Measurements from ENCODE around the gene STX10.
"Not testable (repeated sequence)": the region's sequence is repeated elsewhere in the genome, so short reads cannot be mapped to it uniquely, and the experiment has no call there.

Gene STX10

DNA sequence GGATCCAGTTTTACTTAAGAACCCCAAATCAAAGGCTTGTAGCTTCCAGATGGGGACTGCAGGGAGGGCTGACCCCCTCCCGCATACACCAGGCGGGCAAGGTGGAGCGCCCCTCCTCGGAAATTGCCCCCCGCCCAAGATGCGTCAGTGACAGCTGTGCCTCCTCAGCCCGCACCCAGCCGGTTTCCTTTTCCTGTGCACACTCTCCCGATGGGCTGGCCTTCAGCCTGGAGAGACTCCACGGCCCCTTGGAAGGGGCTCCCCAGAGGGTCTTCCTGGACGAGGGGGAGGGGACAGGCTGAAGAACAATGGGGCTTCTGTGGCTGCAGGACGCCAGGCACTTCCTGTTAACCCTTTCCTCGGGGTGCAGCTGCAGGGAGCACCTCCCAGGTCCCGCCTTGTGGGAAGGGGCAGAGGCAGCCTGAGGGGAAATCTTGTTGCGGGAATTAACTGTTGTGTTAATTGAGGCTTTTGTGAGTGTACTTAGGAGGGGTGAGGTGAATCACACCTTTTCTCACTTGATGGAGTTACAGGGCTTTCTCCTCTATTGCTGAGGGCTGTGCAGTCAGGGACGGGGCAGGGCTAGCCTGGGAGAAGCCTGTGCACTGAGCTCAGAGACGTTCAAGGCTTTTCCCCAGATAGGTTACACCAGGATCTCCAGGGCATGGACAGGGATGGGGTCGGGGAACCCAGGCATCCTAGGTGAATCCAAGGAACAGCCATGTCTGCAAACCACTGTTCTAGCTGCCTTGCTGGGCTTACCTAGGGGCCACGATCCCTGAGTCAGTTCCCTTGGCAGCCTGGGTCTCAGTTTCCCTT lies 14.4 kb upstream of the STX10 start:
- DNase-seq: peak; percentile 15

DNA sequence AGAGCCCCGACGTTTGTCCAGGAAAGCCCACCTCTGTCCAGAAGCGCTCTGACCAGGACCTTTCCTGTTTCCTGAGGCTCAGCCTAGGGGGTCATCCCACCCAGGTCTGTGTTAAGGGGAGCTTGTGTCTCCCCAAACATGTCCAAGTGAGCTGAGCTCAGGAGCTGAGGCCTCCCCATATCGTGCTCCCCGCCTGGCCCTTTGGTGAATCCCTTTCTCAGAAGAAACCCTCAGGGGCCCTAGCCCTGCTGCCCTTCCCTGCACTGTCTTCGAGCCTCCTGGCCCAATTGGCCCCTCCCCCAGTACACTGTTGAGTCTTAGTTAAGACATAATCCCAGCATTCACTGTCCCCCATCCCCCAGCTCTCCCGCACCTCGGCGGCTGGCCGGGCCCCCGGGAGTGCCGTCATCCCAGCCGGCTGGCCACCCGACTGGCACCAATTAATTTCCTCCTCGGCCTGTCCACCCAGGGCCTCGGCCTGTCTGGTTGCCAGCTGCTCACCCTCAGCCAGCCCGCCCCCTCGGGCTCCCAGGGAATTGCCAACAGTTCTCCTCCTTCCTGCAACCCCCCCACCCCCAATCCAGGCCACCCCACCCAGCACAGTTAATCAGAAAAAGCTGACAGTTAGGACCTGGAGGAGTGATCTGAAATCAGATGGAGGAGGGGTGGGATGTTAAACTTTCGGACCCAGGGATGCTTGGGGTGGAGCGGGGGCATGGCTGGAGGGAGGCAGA lies 13.6 kb upstream of the STX10 start:
- peak; percentile 9 for DNase-seq

DNA sequence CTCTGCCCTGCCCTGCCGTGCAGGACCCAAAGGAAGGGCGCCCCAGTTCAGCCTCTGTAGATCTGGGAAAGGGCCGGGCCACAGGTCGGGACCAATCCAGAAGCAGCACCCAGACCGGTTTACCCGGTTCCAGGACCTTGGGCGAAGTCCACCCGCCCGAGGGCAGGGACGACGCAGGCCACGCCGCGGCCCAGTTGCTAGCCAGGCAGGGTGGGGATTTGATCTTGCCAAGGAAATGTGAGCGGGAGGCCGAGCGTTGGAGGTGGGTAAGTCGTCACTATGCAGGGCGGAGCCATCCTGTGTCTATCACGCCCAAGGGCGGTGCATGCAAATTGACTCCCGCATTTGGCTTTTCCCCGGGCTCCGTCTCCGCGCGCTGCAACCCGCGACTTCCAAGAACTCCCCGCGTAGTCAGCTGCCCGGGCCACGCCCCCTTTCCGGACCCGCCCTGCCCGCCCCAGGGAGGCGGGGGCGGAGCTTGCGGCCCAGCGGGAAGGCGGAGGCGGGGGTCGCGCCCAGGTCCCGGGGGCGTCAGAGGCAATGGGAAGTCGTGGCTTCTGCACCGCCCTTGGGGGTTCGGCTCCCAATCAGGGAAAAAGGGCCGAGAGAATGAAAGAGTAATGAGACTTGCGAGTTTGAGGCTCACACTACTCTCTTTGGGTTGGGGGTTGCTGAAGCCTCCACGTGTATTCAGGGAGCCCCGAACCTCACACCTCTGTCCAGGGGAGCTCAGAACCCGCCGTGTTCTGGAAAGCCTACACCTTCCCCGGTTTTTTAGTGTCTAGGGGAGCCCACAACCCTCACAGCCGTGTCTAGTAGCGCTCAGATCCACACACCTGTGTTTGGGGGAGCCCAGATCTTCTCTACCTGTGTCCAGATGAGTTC lies 12.8 kb upstream of the STX10 start:
- peak; percentile 70 for DNase-seq

DNA sequence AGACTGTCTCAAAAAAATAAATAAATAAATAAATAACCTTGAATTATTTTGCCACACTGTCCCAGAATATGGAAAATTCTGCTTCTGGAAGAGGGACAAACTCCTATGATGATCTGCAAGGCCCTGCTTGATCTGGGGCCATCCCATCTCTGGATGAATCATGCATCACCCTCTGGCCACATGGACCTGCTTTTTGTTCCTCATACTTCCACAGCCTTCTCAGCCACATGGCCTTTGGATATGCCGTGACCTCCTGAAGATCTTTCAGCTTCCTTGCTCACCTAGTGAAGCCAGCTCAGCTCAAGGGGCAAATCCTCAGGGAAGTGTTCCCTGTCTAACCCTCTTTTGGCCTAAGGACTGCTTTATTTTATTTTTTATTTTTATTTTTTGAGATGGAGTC lies 10.4 kb upstream of the STX10 start:
- no peak for DNase-seq

DNA sequence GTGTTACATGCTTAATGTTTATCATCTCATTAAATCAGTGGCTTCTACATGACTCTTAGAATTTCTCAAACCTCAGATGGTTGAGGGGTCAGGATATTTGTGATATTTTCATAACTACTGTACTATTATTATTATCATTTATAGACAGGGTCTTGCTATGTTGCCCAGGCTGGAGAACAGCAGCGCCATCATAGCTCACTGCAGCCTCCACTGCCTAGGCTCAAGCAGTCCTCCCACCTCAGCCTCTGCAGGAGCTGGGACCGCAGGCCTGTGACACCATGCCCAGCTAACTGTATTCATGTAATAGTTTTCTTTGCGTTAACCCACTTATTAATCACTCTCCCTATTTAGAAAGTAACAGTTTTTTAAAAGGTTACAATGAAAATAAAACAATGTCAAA lies 9.5 kb upstream of the STX10 start:
- no peak for DNase-seq

DNA sequence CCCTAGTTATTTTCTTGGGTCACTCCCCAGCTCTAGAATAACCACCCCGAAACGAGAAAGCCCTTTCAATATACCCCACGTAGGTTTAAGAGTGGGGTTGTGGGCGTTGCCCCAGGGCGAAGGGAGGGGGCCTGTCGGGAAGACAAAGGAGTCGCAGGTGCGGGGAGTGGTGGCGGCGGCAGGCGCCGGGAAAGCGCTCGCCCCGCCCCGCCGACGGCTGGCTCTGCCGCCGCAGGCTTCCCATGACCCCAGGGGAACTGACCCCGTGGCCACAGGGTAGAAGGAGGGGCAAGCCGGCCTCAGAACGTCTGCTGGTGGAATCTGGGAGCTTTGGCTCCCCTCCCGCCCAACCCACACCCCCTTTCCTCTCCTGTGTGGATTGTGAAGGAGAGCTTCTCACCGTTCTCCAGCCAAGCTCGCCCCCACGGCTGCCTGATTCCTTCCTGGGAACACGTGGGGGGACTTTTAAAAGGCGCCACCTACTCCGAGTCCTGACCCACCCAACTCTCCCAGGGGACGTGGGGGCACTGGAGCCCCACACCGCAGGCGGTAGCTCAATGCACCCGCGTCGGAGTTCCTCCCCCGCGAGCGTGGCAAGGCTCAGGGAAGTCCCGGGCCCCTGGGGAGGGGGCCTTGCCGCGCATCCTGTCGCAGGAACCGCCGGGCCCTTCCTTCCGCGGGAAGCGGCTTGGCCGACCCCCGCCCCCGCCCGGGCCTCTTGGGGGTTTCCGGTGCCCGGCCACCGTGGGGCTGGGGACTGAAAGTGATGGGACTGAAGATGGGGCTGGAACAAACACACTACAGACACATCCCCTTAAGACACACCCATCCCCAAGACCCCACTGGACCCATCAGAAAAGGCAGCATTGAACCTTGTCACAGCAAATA lies 5.5 kb upstream of the STX10 start:
- peak; percentile 57 for DNase-seq

DNA sequence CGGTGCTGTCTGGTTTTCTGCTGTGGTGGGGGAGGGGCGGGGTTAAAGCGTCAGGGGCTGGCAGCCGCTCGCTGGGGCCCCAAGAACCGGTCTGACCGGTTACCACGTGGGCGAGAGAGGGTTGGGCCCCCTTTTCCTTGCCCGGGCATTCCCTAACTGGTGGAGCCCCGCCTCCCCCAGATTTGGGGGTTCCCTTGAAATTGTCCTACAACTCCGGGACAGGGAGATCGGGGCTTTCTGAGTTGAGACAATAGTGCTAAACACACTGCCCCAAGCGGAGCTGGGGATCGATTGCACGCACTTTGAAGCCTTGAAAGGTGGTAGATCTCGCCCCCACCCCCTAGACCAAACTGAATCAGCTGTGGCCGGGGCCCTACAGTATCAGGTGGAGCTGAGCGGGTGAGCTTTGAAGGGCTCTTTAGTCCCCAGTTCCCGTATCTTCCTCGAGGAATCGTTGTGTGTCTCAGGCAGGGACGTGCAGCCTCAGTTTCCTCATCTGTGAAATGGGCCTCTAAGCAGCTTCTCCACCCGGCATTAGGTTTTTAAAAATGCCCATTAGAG lies 4.8 kb upstream of the STX10 start:
- DNase-seq: no peak

DNA sequence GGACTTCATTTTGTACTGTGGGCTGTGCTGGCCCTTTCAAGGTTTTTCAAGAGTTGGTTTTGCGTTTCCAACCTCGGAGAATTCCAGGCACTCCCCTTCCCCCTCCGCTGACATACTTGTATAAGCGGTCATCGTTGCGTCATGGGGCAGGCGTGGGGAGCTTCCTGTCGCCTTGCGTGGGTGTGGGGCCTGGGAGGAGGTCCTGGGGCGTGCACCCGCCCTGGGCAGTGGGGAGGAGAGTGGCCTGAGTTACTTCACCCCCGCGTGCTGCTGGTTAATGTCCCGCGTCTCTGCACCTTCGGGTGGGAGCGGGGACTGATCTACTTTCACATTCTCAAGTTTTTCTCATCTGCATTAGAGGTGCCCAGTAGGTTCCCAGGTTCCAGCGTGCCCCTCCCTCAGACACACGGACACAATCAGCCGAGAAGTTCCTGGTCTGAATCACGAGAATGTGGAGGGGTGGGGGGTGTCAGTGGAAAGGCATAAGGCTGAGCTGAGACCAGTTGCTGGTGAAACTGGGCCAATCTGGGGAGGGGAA lies 4.1 kb upstream of the STX10 start:
- DNase-seq: no peak

DNA sequence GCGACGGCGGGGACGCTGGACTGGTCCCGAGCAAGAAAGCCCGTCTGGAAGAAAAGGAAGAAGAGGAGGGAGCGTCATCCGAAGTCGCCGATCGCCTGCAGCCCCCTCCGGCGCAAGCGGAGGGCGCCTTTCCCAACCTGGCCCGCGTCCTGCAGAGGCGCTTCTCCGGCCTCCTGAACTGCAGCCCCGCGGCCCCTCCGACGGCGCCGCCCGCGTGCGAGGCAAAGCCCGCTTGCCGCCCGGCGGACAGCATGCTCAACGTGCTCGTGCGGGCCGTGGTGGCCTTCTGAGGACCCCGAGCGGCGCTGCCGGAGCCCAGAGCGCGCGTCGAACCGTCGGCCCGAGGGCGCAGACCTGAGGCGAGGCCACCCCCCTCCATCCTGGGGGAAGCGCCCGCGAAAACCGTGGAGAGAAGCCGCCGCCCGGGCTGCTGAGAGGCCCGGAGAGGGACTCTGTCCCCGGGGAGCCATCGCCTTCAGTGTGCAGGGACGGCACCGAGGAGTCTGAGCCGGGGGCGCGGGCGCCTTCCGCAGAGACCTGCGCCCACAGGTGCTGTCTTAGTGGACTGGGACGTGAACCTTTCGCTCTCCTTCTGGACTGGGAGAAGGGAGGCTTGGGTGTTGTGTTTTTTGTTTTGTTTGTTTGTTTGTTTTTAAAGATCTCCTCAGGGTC lies 3.5 kb upstream of the STX10 start:
- DNase-seq: no peak

DNA sequence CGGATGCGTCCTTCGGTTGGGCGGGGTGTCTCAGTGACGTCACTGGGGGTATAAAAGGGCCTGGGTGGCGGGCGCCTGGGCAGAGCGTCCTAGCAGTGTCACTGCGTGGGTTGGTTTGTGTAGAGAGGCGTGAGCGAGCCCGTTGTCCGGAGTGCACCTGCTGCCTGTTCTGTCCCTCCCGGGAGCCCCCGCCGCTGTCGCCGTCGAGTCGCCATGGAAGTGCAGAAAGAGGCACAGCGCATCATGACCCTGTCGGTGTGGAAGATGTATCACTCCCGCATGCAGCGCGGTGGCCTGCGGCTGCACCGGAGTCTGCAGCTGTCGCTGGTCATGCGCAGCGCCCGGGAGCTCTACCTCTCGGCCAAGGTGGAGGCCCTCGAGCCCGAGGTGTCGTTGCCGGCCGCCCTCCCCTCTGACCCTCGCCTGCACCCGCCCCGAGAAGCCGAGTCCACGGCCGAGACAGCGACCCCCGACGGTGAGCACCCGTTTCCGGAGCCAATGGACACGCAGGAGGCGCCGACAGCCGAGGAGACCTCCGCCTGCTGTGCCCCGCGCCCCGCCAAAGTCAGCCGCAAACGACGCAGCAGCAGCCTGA lies 2.9 kb upstream of the STX10 start:
- peak; percentile 71 for DNase-seq

DNA sequence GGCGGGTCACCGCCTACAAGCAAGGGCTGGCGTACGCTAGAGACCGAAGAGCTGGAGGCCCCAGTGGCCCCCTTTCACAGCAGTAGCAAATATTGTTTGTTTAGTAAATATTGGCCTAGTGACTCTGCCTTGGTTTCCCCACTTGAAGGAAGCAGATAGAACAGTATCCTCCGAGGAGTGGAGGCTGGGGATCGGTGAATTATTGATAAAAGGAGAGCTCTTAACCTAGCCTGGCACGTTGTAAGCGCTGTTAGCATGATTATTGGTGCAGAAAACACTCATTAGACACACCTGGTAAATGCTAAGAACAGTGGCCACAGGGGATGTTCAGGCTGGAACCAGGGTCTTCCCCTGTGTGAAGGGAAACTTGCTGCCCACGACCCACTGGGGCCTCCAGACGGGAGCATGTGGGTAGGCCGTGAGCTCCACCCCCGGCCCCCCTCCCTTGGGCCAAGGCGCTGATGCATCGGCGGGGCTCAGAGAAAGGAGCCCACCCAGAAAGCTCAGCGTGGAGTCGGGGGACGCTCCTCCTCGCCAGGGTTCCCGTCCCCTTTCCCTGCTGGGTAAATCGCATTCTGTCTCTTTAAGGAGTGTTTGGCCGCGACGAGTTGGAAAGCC lies 2.3 kb upstream of the STX10 start:
- DNase-seq: no peak

DNA sequence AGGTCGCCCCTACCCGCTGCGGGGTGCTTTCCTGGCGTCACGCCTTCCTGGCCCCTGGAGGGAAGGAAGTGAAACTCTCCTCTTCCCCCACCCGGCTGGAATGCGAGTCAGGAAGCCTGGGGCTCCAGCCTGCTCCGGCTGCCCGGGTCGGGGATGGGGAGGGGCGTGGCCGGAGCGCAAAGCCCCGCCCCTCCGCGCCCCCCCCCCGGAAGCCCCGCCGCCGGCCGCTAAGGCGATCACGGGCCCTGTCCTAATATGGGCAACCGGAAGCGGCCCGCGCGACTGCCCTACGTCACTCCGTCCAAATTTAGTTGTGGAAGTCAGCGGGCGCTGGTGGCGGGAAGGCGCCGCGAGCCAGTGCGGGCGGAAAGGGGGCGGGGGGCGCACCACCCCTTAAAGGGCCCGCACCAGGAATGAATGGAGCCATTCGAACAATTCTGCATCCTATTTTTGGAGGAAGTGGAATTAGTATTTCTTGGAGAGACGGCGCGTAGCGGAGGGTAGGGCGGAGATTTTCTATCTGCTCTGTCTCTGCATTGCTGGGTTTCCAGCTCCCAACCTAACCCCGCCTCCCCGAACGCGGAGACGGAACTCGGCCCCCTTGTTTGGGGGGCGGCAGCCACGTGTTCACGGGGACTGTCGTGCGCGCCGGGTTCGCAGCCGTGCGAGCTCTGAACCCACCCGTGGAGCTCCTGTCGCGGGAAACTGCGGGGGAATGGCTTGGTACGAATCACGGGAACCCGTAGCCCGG lies 1.6 kb upstream of the STX10 start:
- peak; percentile 93 for DNase-seq

DNA sequence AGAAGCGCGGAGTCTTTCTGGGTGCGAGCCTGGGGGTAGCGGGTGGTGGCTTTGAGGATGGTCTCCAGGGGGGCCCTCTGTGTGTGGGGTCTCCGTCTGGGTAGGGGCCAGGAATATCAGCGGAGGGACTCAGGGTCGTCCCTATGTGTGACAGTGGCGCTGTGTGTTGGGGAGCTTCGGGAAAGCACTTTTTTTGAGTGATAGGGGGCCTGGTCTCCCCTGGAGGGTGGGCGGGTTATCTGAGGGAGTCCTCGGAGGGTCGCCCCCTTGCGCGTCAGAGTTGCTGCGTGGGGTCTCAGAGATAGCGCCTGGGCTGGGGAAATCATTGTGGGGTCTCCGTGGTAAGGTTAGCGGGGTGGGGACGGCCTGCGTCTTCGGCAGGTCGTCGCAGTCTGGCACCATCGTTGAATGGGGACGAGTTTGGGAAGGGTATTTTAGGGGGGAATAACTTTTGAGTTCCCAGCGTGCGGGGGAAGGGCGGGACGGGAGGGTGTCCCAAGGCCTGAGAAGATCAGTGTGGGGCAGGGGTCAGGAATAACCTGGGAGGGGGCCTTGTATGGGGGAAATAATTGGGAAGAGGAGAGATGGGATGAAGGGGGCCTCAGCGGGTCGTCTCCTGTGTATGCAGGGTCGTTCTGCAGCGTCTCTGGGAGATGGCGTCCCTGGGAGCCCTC lies 893 bp upstream of the STX10 start:
- DNase-seq: no peak

DNA sequence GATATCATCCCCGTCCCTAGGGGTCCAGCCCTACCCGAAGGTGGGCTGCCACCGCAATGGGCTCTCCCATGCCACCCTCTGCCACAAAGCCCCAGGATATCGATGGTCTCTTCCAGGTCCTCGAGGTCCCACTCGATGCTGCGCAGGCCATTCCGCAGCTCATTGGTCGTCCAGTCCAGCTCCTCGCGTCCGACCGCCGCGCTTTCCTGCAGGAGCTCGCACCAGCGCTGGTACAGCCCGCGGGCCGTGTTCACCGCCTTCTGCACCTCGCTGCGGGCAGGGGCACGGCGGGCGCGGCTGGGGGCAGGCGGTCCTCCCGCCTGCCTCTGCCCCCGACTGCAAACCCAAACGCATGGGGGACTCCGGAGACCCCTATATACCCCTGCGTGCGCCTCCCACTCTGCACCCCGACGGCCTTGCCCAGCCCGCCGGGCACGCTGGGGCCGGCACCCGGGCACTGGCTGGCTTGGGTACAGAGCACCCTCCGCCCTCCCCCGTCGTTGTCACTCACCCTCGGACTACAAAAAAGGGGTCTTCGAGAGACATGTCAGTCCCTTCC lies 468 bp downstream of the STX10 start:
- peak; percentile 17 for DNase-seq

DNA sequence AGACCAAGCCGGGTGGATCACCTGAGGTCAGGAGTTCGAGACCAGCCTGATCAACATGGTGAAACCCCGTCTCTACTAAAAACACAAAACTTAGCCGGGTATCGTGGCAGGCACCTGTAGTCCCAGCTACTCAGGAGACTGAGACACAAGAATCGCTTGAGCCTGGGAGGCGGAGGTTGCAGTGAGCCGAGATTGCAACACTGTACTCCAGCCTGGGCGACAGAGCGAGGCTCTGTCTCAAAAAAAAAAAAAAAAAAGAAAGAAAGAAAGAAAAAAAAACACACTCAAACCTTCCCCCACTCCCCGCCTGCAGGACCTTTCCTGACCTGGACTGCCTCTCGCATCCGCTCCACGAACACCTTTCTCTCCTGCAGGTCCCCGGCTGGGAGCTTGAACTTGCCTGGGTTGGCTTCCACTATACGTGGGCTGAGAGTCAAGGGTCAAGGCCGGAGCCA lies 975 bp downstream of the STX10 start:
- DNase-seq: not testable (repeated sequence)

DNA sequence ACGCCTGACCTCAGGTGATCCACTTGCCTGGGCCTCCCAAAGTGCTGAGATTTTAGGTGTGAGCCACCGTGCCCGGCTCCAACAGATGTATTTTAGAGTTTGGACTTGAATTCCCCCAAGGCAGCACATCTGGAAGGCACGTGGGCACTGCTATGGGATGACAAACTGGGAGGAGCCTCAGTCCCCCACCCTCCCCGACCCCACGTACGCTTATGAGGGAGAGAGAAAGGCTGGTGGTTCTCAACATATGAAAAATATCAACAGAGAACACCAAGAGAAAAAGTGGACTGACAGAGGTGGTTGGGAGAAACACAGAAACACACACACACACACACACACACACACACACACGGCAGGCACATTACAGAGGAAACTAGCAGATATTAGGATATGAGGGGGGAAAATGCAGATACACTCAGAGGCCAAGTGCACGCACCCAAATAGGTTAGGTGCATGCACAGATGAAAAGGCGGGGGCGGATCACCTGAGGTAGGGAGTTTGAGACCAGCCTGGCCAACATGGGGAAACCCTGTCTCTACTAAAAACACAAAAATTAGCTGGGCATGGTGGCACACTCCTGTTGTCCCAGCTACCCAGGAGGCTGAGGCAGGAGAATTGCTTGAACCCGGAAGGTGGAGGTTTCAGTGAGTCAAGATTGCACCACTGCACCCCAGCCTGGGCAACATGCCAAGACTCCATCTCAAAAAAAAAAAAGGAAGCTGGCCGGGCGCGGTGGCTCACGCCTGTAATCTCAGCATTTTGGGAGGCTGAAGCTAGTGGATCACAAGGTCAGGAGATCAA lies 3.2 kb downstream of the STX10 start:
- DNase-seq: no peak

DNA sequence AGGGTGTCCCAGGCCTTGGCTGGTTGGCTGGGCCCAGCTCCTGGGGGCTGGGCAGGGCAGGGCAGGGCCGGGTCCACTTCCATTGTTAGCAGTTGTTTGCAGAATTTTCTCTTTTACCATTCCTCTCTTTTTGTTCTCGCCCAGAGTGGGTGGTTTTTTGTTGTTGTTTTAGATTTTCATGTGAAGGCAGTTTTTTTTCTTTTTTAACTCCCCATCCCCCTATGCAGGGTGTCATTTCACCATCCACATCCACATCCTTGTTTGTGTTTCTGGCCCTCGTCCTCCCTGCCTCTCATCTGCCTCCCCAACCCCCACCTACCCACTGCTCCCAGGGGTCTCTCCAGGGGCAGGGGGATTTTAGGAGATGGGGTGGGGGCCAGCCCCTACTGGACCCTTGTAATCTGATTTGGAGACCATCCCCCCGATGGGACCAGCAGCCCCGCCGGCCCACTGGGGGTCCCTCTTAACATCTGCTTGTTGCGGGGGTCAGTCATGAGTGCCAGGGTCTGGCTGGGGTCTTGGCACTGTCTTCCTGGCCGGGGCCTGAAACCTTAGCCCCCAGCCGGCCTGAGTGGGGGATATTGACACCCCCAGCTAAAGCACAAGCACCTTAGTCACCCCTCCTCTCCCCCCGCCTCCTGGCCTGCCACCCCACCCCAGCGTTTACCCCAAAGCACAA lies 10.4 kb downstream of the STX10 start:
- DNase-seq: no peak
